Astrocyte (in vitro differentiated cells and primary cell): ENCODE results near the gene OS9.

Source experiments
- CTCF ChIP-seq: IDR thresholded peaks from 2 replicates; pipeline ENCODE4 v1.5.1; 2011; ENCODE audit warnings: low read depth, mild to moderate bottlenecking, inconsistent platforms, low read length, moderate library complexity; ENCODE audit not compliant: insufficient read depth
- EZH2 ChIP-seq: IDR thresholded peaks from 2 replicates; pipeline ENCODE4 v1.6.1; 2012; ENCODE audit warnings: mild to moderate bottlenecking, low read length, inconsistent platforms; ENCODE audit not compliant: insufficient read depth

GRCh38 chr12:57766464-57767304 lies 72.8 kb downstream of the OS9 start, which contains the start of gene CYP27B1:
- TF ChIP-seq CTCF, result no peak
- TF ChIP-seq EZH2, result no peak
